DLD1 (cell line): ENCODE data around the gene PMP22.
"Not testable (repeated sequence)": the region's sequence is repeated elsewhere in the genome, so short reads cannot be mapped to it uniquely, and the experiment has no call there.

ENCODE experiments used
- in situ Hi-C: cut with HindIII; loops from 2 replicates; pipeline ENCODE4 v1.10.0; 2017; ENCODE audit warnings: low sequenced_read_pairs

Gene PMP22

DNA sequence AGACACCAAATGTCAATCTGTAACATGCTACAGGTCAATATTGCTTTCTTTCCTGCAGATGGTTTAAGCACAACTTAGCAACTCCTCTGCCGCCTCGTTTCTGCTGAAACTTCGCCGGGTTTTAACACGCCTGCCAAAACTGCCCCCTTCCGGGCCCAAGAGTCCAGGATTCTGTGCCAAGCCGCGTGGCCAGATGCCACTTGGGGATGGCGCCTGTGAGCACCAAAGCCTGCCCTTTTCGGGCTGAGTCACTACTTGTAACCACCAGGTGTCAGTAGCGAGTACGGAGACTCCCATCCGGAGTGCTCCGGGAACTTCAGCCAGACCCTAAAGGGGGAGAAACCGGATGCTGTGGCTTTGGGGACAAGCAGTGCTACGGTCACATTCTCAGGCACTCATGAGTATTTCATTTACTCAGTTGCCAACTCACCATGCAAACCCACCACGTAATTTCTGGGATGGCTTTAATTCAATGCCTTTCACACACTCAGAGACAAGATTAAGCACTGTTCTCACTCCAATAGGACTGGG is 7.8 kb downstream of the PMP22 start:
- in situ Hi-C loops: no loop called here

DNA sequence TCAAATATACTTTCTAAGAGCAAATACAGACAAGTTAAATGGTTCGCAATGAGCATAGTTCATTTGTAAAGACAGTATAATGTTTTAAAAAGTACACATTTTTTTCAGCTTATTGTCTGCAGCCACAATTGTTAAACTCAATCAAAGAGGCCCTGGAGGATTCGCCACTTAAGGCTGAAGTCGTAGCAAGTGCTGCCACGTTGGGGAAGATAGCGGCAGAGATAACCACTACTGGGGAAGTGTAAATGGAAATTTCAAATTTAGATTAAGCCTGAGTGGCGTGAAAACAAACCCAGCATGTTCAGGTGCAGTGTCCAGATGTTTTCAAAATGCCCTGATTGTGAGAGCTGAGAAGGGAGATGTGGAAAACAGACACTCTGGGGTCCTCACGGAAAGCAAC is 8.4 kb downstream of the PMP22 start:
- in situ Hi-C loops: no loop called here

DNA sequence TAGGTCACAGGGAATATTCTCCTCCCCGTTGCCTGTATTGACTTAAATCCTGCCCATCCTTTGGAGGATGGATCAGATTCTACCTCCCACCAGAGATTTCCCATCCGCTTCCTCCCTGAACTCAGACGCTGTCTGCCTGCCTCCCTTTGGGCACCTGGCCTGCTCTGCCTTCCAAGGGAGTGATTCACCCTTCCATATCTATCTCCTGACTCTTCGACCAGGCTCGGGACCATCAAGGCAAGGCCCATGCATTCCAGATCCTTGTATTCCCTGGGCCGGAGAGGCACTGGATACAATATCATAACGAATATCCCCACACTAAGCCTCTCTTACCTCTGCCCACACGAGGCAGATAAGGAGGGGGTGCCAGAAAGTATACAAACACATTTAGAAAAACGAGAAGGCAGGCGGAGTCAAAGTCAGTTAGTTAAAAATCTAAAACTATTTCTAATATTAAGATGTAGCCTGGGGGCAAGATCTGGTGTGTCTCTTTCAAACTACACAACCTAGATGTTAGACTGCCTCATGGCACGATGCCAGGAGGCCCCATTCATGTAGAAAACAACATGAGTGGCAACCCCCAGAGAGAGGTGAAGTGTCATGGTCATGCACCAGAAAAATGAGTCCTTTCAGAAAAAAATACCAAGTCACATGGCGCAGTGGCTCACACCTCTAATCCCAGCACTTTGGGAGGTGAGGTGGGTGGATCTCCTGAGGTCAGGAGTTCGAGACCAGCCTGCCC is 9.2 kb downstream of the PMP22 start:
- in situ Hi-C loops: no loop called here

DNA sequence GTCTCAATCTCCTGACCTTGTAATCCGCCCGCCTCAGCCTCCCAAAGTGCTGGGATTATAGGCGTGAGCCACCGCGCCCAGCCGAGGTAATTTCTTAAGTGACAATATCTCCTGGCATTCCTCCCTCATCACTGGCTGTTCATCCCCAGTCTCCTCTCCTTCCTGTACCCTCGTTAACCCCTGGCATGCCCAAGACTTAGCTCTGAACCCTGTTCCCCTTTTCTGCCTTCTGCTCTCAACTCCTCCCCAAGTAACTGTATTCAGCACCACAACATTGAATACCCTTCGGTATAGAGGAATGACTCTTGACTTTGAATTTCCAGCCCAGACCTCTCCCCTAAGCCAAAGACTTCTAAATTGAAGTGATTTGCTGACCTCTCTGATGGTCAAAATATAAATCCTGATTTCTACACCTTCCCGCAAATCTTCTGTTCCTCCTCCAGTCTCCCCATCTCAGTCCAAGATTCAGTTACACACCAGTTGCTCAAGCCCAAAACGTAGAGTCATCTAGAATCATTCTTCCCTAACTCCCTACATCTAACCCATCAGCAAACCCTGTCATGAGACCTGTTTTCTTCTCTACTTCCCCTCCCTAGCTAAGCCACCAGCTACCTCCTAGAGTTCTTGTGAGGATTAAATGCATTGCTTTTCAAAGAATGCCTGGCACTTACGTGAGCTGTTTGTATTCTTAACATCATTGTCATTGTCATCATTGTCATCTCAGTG is 14.8 kb downstream of the PMP22 start:
- in situ Hi-C loops: no loop called here

DNA sequence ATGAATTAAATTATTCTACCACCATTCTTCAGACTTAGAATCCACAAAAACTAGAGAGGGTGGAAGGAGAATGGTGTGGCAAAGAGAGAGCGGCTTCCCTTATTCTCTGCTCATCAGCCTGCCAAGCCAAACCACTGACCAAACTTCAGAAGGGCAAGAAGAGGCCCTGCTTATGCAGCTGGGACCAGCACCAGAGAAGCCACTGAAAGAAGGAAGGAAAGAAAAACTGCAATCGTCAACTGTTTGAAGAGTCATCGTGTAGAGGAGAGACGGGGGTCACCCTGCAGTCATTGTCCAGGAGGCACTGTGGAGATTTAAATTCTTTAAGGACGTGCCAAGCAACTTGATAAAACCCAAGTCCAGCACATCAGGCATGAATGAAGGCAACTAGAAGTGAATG is 15.6 kb downstream of the PMP22 start:
- in situ Hi-C loops: no loop called here

DNA sequence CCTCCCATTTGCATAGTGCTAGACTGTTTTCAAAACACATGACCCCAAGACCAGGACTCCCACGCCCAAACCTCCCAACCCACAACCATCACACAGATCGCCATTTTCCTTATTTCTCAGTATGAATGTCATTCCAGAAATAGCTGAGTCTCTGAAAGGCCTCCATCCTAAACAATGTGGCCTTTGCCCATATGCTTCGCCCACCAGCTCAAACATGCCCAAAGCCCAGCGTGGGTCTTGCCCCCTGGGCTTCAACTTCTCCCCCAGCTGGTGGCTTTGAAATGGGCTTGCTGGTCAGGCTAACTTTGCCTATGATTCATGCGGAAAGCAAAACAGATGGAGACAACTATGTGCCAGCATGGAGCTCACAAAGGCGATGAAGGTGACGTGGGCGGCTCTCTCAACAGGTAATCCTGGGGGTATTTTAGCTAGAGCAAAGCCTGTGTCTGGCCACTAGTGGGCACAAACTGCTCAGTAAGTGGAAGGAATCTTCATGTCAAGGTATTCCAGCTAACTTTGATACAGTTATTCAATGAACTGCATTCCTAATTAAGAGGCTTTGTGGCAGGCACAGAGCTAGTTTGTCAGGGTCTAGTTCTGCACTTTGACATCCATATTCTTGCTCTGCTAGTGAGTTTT is 17.1 kb downstream of the PMP22 start:
- in situ Hi-C loops: no loop called here

DNA sequence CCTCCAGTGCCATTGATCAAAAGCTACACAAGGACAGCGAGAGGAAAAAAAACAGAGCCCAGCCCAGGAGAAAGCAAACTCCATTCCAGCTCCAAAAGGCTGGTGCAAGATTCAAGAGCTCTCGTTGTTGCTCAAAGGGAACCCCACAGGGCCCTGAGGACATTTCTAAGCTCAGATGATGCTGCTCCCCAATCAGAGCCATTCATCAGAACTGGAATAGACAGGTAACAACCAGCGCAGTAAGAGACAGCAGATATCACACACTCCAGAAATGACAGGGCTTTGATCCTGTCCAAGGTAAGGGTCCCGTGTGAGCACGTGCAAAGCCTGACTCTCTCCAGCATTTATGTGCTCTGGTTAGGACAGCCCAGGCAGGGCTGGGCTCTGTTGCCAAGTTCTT is 20.1 kb downstream of the PMP22 start:
- in situ Hi-C loops: no loop called here

DNA sequence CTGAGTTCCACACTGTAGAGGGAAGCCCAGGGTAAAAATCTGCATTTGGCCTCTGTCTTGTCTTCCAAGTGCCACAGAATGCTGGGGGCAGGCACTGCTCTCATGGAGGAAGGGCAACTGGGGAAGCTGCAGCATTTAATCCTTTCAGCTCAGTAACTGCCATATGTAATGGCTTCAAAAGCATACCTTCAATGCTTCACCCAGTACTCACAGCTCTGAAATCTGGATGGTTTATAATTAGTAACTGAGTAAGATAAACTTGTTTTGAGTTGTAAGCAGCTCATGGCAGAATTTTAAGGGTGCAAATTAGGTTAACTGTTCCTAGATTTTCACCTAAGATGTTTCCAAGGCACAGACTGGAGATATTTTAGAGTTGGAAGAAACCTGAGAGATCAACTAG is 24.5 kb downstream of the PMP22 start:
- in situ Hi-C loops: no loop called here

DNA sequence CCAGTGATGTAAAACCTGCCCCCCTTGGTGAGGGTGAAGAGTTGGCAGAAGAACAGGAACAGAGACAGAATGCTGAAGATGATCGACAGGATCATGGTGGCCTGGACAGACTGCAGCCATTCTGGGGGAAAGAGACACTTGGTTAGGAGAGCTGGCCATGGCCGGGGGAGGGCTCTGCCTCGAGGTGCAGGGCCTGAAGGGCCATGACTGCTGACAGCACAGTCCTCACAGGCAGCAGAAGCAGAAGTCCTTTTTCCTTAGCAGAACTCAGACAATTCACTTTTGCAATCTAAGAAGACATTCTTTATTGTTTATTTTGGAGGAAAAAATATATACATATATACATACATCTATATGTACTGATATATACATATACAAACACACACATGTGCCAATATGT is 25.6 kb downstream of the PMP22 start:
- in situ Hi-C loops: no loop called here

DNA sequence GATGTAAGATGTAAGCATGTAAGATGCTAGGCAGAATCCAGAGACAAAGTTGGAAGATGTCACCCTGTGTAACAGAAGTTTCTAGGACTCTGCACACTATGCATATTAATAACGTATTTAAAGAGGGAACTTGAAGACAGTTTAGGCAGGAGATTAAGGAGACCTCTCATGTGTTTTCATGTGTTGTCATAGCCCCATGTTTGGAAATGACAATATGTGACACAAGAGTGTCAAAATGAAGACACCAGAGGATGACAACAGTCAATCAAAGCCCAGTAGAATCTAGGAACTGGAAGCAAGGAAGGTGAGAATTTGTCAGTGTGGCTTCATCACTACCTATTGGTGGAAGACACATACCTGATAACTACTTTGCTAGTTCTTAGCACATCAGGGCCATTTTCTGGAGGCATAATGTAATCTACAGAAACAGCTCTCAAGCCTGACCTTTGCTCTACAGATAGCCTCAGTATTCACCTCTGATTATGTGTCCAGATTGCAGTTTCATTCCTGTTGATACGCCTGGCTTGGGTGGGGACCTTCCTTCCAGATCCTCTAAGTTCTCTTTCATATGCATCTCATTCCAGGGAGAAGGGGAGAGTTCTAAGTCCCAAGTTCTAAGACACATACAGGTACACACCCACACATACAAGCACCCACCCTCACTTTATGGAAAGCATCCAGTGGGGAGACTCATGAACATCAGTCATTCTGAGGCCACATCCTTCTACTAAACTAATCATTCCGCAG is 26.3 kb downstream of the PMP22 start:
- in situ Hi-C loops: no loop called here

DNA sequence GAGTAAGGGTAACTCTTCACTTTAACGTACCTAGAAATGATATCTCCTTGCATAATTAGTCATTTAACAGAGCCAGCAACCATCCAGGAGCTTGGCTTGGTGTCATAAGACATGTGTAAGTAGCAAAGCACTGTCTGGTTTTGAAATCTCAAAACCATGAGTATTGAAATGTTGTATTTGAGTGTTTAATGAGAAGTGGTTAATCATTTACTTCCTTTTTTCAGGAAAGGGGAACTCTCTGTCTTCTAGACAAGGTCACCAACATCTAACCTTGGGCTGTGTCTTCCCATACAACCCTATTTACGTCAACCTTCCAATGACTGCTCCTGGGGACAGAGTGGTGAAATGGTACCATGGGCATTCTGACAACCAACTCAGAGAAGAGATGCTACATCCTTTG is 27.1 kb downstream of the PMP22 start:
- in situ Hi-C loops: no loop called here

DNA sequence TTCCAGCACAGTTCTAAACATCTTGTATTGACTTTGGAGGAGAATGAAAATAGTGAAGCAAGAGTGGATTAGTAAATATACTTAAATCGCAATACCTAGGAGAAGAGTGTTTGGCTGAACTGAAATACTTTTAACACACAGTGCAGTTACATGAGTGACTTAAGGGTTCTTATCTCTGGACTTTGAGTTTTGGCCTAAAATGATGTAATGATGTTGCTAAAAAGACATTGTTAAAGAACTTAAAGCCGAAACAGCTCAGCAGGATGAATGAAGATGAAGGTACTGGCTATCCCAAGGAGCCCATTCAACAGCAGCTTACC is 28.1 kb downstream of the PMP22 start:
- in situ Hi-C loops: no loop called here

DNA sequence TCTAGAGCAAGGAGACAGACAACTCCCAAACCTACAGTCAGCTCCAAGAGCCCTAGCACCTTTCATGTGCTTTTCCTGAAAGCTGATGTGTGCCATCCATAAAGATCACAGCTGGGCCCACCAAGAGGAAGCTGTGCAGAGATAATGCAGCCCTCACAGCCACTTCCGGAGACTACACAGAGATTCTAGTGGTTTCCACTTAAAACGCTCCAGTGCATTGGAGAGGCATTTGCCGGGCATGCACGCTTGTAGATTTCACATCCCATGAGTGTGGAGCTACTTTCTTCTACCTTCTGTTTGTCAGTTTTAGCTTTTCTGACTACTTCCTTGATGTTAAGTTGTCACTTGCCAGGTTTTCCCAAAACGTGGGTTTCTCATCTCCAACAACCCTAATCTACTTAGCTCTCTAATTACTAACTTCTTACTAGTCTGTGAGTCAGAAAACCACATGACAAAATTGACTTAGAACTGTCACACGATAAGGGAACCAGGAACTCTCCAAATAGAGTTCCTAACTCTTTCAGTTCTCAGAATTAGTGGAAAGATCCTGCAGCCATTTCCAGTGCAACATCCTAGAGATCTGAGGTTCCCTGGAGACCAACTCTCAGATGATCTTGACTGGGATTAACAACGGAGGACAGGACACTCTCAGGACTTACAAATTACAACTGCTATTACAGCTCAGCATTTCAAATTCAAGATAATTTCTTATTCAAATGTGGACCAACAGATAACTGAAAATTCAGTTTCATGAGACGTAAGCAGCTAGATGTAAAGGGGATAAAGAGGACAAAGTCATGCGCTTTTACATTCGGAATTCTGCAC is 28.6 kb downstream of the PMP22 start:
- in situ Hi-C loops: no loop called here

DNA sequence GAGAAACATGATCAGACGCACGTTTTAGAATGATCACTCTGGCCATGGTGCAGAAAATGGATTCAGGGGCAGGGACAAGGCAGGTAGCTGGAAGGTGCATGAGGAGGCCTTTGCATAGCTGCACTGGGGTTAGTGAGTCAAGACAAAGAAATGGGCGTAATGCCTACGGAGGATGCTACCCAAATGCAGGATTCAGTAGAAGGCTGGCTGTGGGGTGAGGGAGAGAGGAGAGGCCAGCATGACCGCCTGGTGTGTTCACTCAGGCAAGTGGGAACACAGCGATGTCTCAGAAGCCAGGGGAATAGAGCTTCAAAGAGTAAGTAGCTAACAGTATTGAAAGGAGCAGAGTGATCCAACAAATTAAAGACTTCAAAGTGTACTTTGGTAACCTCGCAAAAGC is 31.2 kb downstream of the PMP22 start:
- in situ Hi-C loops: no loop called here

DNA sequence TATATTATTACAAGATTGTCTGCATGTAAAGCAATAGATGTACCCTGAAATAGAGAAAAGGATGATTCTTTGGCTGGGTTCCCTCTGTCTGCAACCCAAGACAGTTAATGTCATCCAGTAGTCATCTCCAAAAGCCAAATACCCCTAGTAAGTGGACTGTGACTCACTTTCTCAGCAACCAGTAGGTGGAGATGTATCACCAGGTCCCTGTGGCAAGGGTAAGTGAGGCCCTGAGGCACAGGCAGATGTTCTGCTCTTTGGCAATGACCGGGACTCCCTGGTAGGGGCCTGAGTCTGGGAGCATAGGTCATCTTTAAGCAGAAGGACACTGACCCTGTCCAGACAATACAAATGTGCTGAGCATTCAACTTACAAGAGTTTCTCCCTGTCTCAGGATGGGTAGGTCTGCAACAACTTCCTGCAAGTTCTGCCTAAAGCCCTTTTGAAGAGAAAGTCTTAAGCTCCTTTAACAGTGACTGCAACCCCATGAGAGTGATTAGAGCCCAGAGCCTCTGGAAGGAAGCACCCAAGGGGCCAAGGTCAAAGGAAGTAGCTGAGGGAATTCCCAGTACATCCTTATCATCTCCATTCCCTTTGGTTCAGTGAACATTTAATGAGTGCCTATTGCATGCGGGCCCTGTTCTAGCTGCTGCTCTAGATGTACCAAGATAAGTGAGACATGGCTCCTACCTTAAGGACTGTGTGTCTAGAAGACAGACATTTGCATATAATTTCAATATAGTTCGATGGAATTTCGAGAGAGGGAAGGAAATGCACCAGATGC is 31.9 kb downstream of the PMP22 start:
- in situ Hi-C loops: no loop called here

DNA sequence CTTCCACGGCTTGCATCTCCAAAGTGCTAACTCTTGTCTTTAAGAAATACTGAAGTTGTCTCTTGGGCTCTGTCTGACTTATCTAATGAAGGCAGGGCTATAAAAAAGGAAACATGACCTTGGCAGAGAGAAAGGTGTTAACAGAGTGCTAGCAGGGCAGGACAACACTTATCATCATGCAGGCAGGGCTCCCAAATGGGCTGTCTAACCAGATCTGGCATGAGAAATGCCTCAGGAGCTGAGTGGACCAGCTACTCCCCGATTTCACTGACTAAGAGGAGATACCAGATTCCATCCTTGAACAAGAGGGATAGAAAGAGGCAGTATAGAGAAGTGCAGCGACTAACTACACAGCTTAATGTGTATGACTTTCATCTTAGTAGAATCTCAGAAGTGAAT is 32.6 kb downstream of the PMP22 start:
- in situ Hi-C loops: no loop called here

DNA sequence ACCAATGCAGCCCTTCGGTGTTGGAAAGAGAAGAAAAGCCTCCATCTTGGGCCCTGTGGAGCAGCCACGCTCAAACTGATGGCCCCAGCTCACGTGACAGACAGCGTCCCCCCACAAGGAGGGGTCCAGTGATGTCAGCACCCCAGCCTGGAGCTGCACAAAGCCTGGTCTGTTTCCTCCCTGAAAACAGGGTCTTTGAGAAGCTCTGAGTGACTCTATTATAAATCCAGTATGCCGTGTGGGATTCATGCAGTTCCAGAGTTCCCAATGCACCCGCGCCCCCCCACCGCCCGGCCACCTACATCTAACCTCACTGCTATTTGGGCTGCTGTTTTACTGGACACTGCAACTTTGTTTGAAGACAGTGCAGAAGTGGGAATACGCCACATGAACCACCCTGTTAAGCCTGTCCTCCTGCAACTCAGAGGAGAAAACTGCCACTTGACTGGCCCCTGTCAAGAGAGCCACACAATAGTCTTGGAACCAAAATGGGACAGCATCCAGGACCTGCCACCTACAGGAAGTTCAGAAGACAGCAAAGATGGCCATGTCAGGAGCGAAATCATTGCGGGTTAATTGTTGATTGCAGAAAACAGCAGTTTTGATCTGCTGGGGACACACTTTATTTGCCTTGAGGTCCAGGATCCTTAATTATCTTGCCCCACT is 33.1 kb downstream of the PMP22 start:
- in situ Hi-C loops: no loop called here

DNA sequence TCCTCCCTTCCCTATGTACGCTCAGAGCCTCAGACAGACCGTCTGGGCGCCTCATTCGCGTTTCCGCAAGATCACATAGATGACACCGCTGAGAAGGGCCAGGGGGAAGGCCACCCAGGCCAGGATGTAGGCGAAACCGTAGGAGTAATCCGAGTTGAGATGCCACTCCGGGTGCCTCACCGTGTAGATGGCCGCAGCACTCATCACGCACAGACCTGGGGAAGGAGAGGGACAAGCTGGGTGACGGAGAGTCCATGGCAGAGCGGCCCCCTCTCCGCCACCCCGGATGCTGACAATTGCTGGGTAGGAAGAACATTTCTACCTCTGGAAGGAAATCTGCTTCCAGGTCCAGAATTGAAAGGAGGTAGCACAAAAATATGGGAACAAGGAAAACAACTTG is 34.3 kb downstream of the PMP22 start:
- in situ Hi-C loops: no loop called here

DNA sequence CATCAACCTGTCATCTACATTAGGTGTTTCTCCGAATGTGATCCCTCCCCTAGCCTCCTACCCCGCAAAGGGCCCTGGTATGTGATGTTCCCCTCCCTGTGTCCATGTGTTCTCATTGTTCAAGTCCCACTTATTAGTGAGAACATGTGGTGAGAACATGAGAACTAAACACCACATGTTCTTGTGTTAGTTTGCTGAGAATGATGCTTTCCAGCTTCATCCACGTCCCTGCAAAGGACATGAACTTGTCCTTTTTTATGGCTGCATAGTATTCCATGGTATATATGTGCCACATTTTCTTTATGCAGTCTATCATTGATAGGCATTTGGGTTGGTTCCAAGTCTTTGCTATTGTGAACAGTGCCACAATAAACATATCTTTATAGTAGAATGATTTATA is 43.3 kb downstream of the PMP22 start:
- in situ Hi-C loops: not testable (repeated sequence)
